ENCODE measurements around the gene USP21.

GRCh38 chr1:161200992-161201835, 41.9 kb downstream of the USP21 start:
- TF ChIP-seq NR2C2 (CRISPR knock-in tag; IDR thresholded peaks at IDR 0.05) (no peak), NR2C2 (tag; IDR thresholded peaks at IDR 0.05) (no peak), TAF1 (IDR thresholded peaks at IDR 0.05; ENCODE audit: control insufficient read depth, extremely low read depth, insufficient read depth, low read length, severe bottlenecking) (no peak), ZFX (CRISPR knock-in tag; IDR thresholded peaks at IDR 0.05) (peak; percentile 64), L3MBTL2 (IDR thresholded peaks at IDR 0.05) (no peak), USF2 (CRISPR knock-in tag; IDR thresholded peaks at IDR 0.05) (no peak), CEBPB (tag; IDR thresholded peaks at IDR 0.05) (no peak), ZNF766 (CRISPR knock-in tag; conservative IDR thresholded peaks at IDR 0.05) (peak; percentile 72)
